Thoracic aorta (tissue), 2 donors: ENCODE data around the gene USPL1. TPM values are rescaled to one million over a fixed set of nuclear protein-coding genes. Genes with fewer than 3 reads are reported as not detected.

ENCODE experiments used
- ATAC-seq: fragments of 150-250 bp; one replicate; pipeline ENCODE4 v1.8.0; 2017; ENCODE audit warnings: low read depth; ENCODE audit not compliant: insufficient number of reproducible peaks, low FRiP score
- DNase-seq: peaks from one replicate; pipeline ENCODE4 v3.0.0-alpha.2; 2020; ENCODE audit warnings: low spot score
- H3K27ac ChIP-seq, 2 donors: fragments of 200-600 bp; sonication (generic); 1 replicate in 1 of 2; 2 replicates in 1 of 2; pipeline ENCODE4 v1.5.1; 2016; ENCODE audit warnings: mild to moderate bottlenecking in 2 of 2, moderate library complexity in 2 of 2
- H3K27me3 ChIP-seq: fragments of 200-600 bp; sonication (generic); replicated peaks from 2 replicates; pipeline ENCODE4 v1.6.0; 2016; ENCODE audit warnings: mild to moderate bottlenecking; ENCODE audit not compliant: insufficient read depth
- H3K36me3 ChIP-seq: fragments of 200-600 bp; sonication (generic); one replicate; pipeline ENCODE4 v1.5.1; 2016
- H3K4me1 ChIP-seq, 2 donors: fragments of 200-600 bp; sonication (generic); 1 replicate in 1 of 2; 2 replicates in 1 of 2; pipeline versions ENCODE4 v1.5.1 to v1.6.0; 2016; ENCODE audit warnings: low read depth in 2 of 2, mild to moderate bottlenecking in 1 of 2; ENCODE audit not compliant: control insufficient read depth in 1 of 2
- H3K4me3 ChIP-seq: fragments of 200-600 bp; sonication (generic); 2 replicates; pipeline ENCODE4 v1.5.1; 2016; ENCODE audit warnings: mild to moderate bottlenecking
- H3K9me3 ChIP-seq: fragments of 200-600 bp; sonication (generic); 2 replicates; pipeline ENCODE4 v1.5.1; 2016
- CTCF ChIP-seq: fragments of 200-600 bp; sonication (generic); IDR thresholded peaks from one replicate; pipeline ENCODE4 v1.5.1; 2019; ENCODE audit warnings: antibody characterized with exemption
- total RNA-seq, 2 donors: library from RNA; depleted of rRNA; stranded (reverse); fragments of >200 nt; gene quantifications; one replicate each; pipeline versions ENCODE4 v1.1.0 to v1.2.3, GENCODE V29; 2016

USPL1 gene
- total RNA-seq, 2 donors from 2014 or later: 20.7 to 25.3 TPM

- Histone ChIP-seq H3K27me3 (no peaks in the 10 kb centered on the region), H3K27ac (no peak overlapping the region), H3K4me3 (no peak overlapping the region), H3K36me3 (no peaks in the 10 kb centered on the region), H3K4me1 (no peaks in the 10 kb centered on the region), H3K9me3 (no peaks in the 10 kb centered on the region)
- TF ChIP-seq CTCF: no peak
- no peak for ATAC-seq
- DNase-seq: no peak
These were observed 40.3 kb upstream of the USPL1 start for GRCh38 chr13:30577401-30577852.

GRCh38 chr13:30580852-30581502, 36.7 kb upstream of the USPL1 start:
- no peak overlapping the region for H3K4me3 ChIP-seq
- H3K27me3 ChIP-seq: no peaks in the 10 kb centered on the region
- DNase-seq: no peak
- ATAC-seq: no peak
- no peaks in the 10 kb centered on the region for H3K4me1 ChIP-seq
- H3K27ac ChIP-seq: no peak overlapping the region
- no peak for TF ChIP-seq CTCF
- H3K9me3 ChIP-seq: no peaks in the 10 kb centered on the region
- H3K36me3 ChIP-seq: no peaks in the 10 kb centered on the region

- DNase-seq (no peak), ATAC-seq (no peak)
- Histone ChIP-seq H3K9me3 (no peaks in the 10 kb centered on the region), H3K27me3 (no peaks in the 10 kb centered on the region), H3K4me1 (no peaks in the 10 kb centered on the region), H3K27ac (no peak overlapping the region), H3K36me3 (no peaks in the 10 kb centered on the region), H3K4me3 (no peak overlapping the region)
- TF ChIP-seq CTCF: no peak
These were observed 36.1 kb upstream of the USPL1 start for GRCh38 chr13:30581582-30581981.

- ATAC-seq (no peak), DNase-seq (no peak)
- H3K4me3 ChIP-seq: no peak overlapping the region
- no peaks in the 10 kb centered on the region for H3K27me3 ChIP-seq
- TF ChIP-seq CTCF: no peak
- no peaks in the 10 kb centered on the region for H3K9me3 ChIP-seq
- H3K36me3 ChIP-seq: no peaks in the 10 kb centered on the region
- no peaks in the 10 kb centered on the region for H3K4me1 ChIP-seq
- H3K27ac ChIP-seq: no peak overlapping the region
These were observed 33.5 kb upstream of the USPL1 start for GRCh38 chr13:30584051-30584731.

- ATAC-seq (no peak), DNase-seq (no peak)
- no peaks in the 10 kb centered on the region for H3K27me3 ChIP-seq
- H3K4me1 ChIP-seq: no peaks in the 10 kb centered on the region
- no peaks in the 10 kb centered on the region for H3K9me3 ChIP-seq
- H3K36me3 ChIP-seq: no peaks in the 10 kb centered on the region
- H3K4me3 ChIP-seq: no peak overlapping the region
- no peak overlapping the region for H3K27ac ChIP-seq
- TF ChIP-seq CTCF: no peak
These were observed 31.9 kb upstream of the USPL1 start for GRCh38 chr13:30585748-30586262.
